DND-41 (cell line): ENCODE measurements around the gene ASF1B.

Experiments used
- EZH2 ChIP-seq: IDR thresholded peaks from 3 replicates; pipeline ENCODE4 v1.6.1; 2012; ENCODE audit warnings: borderline replicate concordance, low read depth, mild to moderate bottlenecking, moderate library complexity, low read length, inconsistent platforms; ENCODE audit not compliant: severe bottlenecking
- TF ChIP-seq, protein P1 (sequence below): IDR thresholded peaks from 2 replicates; pipeline ENCODE4 v1.5.1; 2012; ENCODE audit warnings: borderline replicate concordance, low read length, moderate library complexity, mild to moderate bottlenecking; ENCODE audit not compliant: poor library complexity, severe bottlenecking; ENCODE audit errors: extremely low read depth

- TF ChIP-seq, protein P1, sequence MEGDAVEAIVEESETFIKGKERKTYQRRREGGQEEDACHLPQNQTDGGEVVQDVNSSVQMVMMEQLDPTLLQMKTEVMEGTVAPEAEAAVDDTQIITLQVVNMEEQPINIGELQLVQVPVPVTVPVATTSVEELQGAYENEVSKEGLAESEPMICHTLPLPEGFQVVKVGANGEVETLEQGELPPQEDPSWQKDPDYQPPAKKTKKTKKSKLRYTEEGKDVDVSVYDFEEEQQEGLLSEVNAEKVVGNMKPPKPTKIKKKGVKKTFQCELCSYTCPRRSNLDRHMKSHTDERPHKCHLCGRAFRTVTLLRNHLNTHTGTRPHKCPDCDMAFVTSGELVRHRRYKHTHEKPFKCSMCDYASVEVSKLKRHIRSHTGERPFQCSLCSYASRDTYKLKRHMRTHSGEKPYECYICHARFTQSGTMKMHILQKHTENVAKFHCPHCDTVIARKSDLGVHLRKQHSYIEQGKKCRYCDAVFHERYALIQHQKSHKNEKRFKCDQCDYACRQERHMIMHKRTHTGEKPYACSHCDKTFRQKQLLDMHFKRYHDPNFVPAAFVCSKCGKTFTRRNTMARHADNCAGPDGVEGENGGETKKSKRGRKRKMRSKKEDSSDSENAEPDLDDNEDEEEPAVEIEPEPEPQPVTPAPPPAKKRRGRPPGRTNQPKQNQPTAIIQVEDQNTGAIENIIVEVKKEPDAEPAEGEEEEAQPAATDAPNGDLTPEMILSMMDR, result no peak
- TF ChIP-seq EZH2, result no peak
Measured at GRCh38 chr19:14164724-14165493, 28.5 kb upstream of the ASF1B start.
